Neutrophil (primary cell): ENCODE measurements around the gene EPB41L5.
"Not testable (repeated sequence)": the region's sequence is repeated elsewhere in the genome, so short reads cannot be mapped to it uniquely, and the experiment has no call there.

Source experiments
- H3K27ac ChIP-seq: fragments of 200-600 bp; sonication (generic); 2 replicates; pipeline ENCODE4 v1.5.1; 2016; ENCODE audit warnings: mild to moderate bottlenecking, moderate library complexity
- H3K27me3 ChIP-seq: fragments of 200-600 bp; sonication (generic); 2 replicates; pipeline ENCODE4 v1.6.0; 2016; ENCODE audit warnings: mild to moderate bottlenecking
- H3K36me3 ChIP-seq: fragments of 200-600 bp; sonication (generic); 2 replicates; pipeline ENCODE4 v1.5.1; 2017
- H3K4me1 ChIP-seq, 2 experiments: fragments of 200-600 bp in 1 of 2; sonication (generic) in 1 of 2; 1 replicate in 1 of 2; 2 replicates in 1 of 2; pipeline versions ENCODE4 v1.5.1 to v1.6.1; 2013 to 2016; ENCODE audit warnings: low read depth in 1 of 2, low read length in 1 of 2, mild to moderate bottlenecking in 1 of 2, moderate library complexity in 1 of 2; ENCODE audit not compliant: control insufficient read depth in 1 of 2, insufficient read depth in 1 of 2
- H3K4me3 ChIP-seq, 2 experiments: fragments of 200-600 bp in 1 of 2; sonication (generic) in 1 of 2; 1 replicate in 1 of 2; 2 replicates in 1 of 2; pipeline ENCODE4 v1.5.1; 2013 to 2016; ENCODE audit warnings: low read depth in 1 of 2, low read length in 1 of 2, mild to moderate bottlenecking in 1 of 2, moderate library complexity in 1 of 2
- H3K9me3 ChIP-seq: fragments of 200-600 bp; sonication (generic); 2 replicates; pipeline ENCODE4 v1.5.1; 2016
- CTCF ChIP-seq: fragments of 200-600 bp; sonication (generic); IDR thresholded peaks from 2 replicates; pipeline ENCODE4 v1.5.1; 2016; ENCODE audit warnings: antibody characterized with exemption

The EPB41L5 gene

GRCh38 chr2:120012771-120013596 is at the start of gene EPB41L5:
TSS of gene EPB41L5 (plus strand) at chr2:120013077. CDS start at chr2:120019085, 6,008 bp downstream.
- H3K27ac ChIP-seq = no peak within 1 kb of the TSS

GRCh38 chr2:119981896-119982295 is 31.0 kb upstream of the EPB41L5 start:
- no peak overlapping the region for H3K4me3 ChIP-seq
- no peak for TF ChIP-seq CTCF
- H3K4me1 ChIP-seq = no peaks in the 10 kb centered on the region
- no peak overlapping the region for H3K27ac ChIP-seq
- H3K27me3 ChIP-seq = no peaks in the 10 kb centered on the region
- no peaks in the 10 kb centered on the region for H3K36me3 ChIP-seq
- no peaks in the 10 kb centered on the region for H3K9me3 ChIP-seq

More at GRCh38 chr2:120012771-120013596, at the start of gene EPB41L5:
- Histone ChIP-seq H3K27me3 (peaks cover 69% of the 10 kb centered on the region), H3K9me3 (no peaks in the 10 kb centered on the region), H3K4me3 (peak within 1 kb of the TSS; percentile 79 to 88), H3K4me1 (peaks cover 11% of the 10 kb centered on the region in 2 experiments), H3K36me3 (no peaks in the 10 kb centered on the region)
- no peak for TF ChIP-seq CTCF

GRCh38 chr2:119982506-119982905 is 30.4 kb upstream of the EPB41L5 start:
- no peak for TF ChIP-seq CTCF
- Histone ChIP-seq H3K27ac (no peak overlapping the region), H3K4me3 (no peak overlapping the region), H3K9me3 (no peaks in the 10 kb centered on the region), H3K27me3 (no peaks in the 10 kb centered on the region), H3K4me1 (no peaks in the 10 kb centered on the region), H3K36me3 (no peaks in the 10 kb centered on the region)

- Histone ChIP-seq H3K4me3 (no peak overlapping the region), H3K9me3 (no peaks in the 10 kb centered on the region), H3K36me3 (no peaks in the 10 kb centered on the region), H3K27ac (no peak overlapping the region), H3K27me3 (no peaks in the 10 kb centered on the region), H3K4me1 (no peaks in the 10 kb centered on the region)
- TF ChIP-seq CTCF = no peak
These were observed 29.8 kb upstream of the EPB41L5 start for GRCh38 chr2:119983108-119983507.

- TF ChIP-seq CTCF = no peak
- Histone ChIP-seq H3K36me3 (no peaks in the 10 kb centered on the region), H3K9me3 (no peaks in the 10 kb centered on the region), H3K4me1 (no peaks in the 10 kb centered on the region), H3K27ac (no peak overlapping the region), H3K4me3 (no peak overlapping the region), H3K27me3 (no peaks in the 10 kb centered on the region)
These were observed 16.7 kb upstream of the EPB41L5 start for GRCh38 chr2:119996148-119996547.

- H3K4me3 ChIP-seq, H3K9me3 ChIP-seq, H3K27ac ChIP-seq, H3K27me3 ChIP-seq, H3K36me3 ChIP-seq, H3K4me1 ChIP-seq: not testable (repeated sequence)
These were observed 15.7 kb upstream of the EPB41L5 start for GRCh38 chr2:119996896-119997891.
